ELF-1 (cell line): ENCODE results near the gene RNPS1.

ENCODE experiments used
- DNase-seq: peaks from one replicate; pipeline ENCODE4 v3.0.0-alpha.2; 2016; ENCODE audit warnings: low read depth, low spot score

RNPS1 gene

DNA sequence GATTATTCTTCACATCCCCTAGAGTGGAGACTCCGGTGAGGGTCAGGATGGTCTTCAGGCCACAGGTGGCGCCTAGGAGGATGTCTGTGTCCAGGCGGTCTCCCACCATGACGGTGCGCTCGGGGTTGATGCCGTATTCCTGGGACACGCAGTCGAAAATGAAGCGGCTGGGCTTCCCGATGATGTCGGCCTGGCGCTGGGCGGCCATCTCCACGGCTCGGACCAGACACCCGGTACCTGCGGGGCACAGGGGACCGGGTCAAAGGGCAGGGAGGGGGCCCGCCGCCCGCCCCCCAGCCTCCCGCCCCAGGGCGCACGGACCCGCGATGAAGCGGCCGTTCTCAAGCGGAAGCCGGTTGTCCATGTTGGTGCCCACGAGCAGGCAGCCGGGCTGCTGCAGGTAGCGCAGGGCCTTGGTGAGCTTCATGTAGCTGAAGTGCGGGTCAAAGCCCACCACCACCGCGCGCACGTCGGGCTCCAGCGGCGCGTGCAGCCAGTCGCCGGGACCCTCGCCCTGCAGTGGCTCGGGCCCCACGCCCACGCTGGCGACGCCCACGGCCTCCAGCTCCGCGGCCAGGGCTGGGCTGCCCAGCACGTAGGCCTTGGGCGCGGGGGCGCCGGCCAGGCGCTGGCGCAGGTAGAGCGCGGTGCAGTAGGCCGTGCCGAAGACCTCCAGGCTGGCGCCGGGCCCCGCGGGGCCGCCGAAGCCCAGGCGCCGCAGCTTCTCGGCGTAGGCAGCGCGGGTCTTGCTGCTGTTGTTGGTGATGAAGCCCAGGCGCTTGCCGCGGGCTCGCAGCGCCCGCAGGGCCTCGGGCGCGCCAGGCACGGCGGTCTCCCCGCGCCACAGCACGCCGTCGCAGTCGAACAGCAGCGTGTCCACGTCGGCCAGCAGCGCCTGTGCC is 53.9 kb downstream of the RNPS1 start:
- no peak for DNase-seq

- peak; percentile 71 for DNase-seq
Observed at GRCh38 chr16:2212362-2213324, 55.3 kb downstream of the RNPS1 start.

- DNase-seq, result no peak
Observed at GRCh38 chr16:2211923-2212347, 56.0 kb downstream of the RNPS1 start.

DNA sequence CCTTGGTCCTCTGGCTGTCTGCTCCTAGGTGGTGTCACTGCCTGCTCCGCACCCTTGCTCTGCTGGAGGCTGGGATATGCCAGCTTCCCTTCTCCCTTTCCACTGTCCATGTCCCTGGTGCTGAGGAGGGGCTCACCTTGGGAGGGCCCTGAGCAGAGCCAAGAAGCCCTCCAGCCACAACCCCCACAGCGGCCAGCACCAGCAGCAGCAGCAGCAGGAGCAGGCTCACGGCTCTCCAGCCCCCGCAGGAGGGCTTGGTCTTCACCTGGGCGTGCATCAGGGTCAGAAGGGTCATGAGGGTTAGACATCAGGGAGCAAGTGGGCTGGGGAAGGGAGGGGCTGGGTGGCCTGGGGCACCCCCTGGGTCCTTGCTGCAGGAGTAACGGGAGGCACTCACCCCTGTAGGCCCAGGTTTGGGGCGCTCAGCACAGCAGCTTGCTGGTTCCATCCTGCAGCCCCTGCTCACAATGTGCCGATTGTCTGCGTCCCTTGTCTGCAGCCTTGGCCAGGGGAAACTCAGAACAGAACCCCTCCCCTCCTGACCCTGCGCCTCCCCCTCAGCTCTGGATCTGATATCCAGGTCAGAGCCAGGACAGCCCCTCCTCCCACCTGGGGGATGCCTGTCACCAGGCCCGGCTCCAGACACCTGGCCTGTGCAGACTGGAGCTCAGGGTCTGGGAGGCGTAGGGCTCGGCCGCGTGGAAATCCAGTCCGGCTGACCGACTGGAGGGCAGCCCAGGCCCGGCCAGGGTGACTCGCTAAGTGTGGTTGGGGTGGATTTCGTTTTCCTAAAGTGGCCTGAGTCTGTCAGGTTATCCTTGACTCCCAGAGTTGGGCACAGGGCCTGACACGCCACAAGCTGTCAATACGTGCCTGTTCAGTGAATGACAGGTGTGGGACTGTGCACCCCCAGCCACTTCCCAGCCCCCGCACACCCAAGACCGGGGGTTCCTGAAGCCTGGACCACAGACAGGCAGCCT is 57.2 kb downstream of the RNPS1 start, which contains the start of gene BRICD5:
TSS of gene BRICD5 (minus strand) at position 478 of the 980 bp plus-strand sequence. CDS start at position 448, 30 bp downstream.
- DNase-seq, result peak; percentile 47

- no peak for DNase-seq
Observed at GRCh38 chr16:2210009-2210332, 58.0 kb downstream of the RNPS1 start.

- no peak for DNase-seq
Observed at GRCh38 chr16:2209258-2210008, 58.5 kb downstream of the RNPS1 start.

DNA sequence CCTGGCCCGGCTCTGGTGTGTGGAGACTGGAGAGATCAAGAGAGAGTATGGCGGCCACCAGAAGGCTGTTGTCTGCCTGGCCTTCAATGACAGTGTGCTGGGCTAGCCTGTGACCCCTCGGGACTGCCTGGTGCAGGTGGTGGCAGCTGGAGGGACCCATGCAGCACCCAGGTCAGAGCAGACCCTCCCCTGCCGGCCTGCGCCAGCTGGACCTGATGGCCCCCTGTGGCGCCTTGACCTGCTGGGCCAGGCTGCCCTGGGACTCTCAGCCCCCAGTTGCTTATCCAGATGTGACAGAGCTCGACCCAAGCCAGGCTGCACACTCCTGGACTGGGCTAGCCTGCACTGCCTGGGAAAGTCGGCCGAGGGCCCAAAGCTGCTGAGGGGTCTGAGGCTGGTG is 59.2 kb downstream of the RNPS1 start:
- DNase-seq, result no peak

DNA sequence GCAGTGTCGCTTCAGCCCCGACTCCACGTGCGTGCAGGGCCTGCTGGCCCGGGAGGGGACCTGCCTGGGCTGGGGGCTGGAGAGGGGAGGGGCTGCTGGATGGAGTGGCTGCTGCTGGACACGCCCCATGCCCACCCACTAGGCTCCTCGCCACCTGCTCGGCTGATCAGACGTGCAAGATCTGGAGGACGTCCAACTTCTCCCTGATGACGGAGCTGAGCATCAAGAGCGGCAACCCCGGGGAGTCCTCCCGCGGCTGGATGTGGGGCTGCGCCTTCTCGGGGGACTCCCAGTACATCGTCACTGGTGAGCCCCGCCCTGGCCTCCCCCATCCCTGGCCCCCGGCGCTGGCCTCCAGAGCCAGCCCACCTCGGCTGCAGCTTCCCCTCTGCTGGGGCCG is 59.6 kb downstream of the RNPS1 start:
- no peak for DNase-seq

DNA sequence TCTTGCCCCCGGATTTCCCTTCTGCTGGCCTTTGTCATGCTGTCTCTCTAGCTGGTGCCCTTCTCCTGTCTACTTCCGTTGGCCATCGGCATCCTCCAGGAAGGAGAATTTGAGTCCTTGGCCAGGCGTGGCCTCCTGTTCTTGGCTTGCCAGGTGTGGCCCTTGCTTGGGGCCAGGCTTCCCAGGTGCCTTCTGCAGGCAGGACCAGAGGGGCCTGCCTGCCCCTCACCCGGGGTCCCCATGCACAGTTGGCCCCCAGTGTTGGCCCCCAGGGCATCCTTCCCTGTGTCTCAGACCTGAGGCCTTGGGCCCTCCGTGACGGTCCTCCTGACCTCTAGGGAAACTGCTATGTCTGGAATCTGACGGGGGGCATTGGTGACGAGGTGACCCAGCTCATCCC is 60.1 kb downstream of the RNPS1 start:
- no peak for DNase-seq

DNA sequence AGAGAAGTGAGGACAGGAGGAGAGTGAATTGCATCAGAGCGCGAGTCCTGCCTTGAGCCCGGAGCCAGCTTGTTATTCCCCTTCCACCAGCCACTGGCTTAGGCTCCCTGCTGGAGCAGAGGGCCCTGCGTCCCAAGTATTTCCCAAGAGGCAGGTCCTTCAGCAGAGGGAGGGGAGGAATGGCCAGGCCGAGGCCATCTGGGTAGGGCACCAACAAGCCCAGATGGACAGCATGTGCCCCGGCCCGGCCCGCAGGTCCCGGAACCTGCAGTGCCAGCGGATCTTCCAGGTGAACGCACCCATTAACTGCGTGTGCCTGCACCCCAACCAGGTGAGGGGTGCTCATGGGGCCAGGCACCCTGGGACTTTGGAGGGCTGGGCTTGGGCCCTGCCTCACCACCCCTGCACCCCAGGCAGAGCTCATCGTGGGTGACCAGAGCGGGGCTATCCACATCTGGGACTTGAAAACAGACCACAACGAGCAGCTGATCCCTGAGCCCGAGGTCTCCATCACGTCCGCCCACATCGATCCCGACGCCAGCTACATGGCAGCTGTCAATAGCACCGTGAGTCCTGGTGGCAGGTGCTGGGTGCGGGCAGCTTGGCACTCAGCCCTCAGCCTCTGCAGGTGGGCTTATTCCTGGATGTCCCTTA is 61.0 kb downstream of the RNPS1 start:
- DNase-seq, result no peak

GRCh38 chr16:2206420-2206779 is 61.5 kb downstream of the RNPS1 start:
- no peak for DNase-seq

DNA sequence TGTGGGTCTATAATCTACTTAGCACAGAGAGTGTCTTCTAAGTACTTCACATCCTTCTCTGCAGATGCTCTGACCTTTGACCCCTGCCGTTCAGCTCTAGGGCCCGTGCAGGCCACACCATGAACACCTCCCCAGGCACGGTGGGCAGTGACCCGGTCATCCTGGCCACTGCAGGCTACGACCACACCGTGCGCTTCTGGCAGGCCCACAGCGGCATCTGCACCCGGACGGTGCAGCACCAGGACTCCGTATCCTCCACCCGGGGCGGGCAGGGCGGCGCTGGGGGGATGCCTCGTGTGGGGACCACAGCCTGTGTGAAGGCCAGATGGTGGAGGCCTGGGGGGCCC is 62.0 kb downstream of the RNPS1 start:
- no peak for DNase-seq

DNA sequence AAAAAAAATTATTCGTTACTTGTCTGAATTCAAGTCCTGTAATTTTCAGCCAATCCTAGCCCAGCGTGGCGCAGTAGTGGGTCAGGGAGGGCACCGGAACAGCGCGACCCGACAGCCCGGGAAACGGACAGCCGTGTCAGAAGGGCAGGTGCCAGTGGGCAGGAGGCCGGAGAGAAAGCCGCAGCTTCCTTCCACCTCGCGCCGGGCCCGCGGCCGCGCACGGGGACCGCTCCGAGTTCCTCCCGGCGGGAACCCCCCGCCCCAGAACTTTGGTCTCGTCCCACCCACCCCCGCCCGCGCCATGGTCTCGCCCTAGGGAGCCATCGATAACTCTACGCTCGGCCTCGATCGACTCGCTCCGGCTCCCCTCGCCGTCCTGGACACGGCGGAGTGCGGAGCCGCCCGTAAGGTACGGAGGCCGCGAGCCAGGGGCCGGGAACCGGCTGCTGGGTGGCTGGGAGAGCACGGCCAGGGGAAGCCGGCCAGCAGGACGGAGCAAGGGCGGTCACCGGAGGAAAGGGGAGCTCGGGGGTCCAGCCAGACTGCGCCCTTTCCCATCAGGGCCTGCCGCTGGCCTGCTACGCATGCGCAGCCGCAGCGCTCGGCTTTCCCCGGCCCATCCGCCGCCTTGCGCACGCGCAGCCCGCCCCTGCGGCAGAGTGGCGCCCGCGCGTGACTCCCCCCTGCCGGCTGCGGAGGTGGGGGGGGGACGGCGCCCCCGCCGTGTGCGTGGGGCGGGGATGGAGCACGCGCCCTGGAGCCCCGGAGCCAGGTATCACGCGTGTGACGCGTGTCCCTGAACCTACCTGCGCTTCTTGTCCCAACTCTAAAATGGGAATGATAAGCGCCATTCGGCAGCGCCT is 62.6 kb downstream of the RNPS1 start, which contains the start of gene MLST8:
TSS of gene MLST8 (plus strand) at position 351 of the 863 bp plus-strand sequence. CDS start 632 bp downstream, outside the sequence.
- peak; percentile 88 for DNase-seq

DNA sequence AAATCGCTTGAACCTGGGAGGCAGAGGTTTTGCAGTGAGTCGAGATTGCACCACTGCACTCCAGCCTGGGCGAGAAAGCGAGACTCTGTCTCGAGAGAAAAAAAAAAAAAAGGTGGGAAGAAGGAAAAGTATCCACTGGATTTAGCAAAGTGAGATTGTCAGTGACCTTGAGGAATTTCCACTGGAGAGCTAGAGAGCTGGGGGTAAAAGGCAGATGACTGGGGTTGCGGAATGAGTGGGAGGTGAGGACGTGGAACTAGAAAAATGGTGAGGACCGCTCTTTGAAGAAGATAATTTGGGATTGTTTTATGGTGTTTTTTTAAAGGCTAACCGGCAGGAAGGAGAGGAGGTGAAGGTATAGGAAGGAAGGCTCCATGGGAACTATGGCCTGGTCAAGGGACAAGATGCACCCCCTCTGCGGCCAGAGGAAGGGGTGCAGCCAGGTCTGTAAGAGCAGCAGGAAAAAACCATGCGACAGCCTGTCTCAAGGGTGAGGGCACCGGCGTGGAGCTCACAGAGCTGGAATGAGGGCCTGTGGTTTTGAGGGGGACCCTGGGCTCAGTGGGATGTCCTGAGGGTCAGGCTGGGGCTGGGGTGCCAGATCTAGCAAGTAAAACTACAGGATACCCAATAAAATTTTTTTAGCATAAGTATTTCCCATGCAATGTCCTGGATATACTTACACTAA is 63.4 kb downstream of the RNPS1 start:
- no peak for DNase-seq
